Keratinocyte (primary cell): ENCODE data around the gene NXPH4.

Source experiments
- EZH2 ChIP-seq: IDR thresholded peaks from one replicate; pipeline ENCODE4 v1.6.1; 2012; ENCODE audit warnings: inconsistent platforms, mild to moderate bottlenecking, low read length, moderate library complexity
- TF ChIP-seq, protein P1 (sequence below), 3 experiments: IDR thresholded peaks in 1 of 3; conservative IDR thresholded peaks in 1 of 3; optimal IDR thresholded peaks in 1 of 3; 2 replicates in 2 of 3; 3 replicates in 1 of 3; pipeline versions ENCODE3 to v1.5.1; 2011; ENCODE audit warnings: low read length in 3 of 3, mild to moderate bottlenecking in 3 of 3, moderate library complexity in 2 of 3, control low read depth in 1 of 3, inconsistent platforms in 1 of 3; ENCODE audit not compliant: insufficient read depth in 2 of 3; ENCODE audit errors: extremely low read depth in 1 of 3

DNA sequence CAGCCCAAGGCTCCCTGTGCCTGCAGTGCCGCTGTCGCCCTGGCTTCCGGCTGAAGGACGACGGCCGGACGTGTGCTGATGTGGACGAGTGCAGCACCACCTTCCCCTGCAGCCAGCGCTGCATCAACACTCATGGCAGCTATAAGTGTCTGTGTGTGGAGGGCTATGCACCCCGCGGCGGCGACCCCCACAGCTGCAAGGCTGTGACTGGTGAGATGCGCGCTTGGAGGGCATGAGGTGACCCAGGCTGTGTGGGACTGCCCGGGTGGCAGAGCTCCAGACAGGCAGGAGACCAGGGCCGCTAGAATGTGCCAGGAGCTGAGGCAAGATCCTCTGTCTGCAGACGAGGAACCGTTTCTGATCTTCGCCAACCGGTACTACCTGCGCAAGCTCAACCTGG, 19.6 kb upstream of the NXPH4 start:
- TF ChIP-seq, protein P1, sequence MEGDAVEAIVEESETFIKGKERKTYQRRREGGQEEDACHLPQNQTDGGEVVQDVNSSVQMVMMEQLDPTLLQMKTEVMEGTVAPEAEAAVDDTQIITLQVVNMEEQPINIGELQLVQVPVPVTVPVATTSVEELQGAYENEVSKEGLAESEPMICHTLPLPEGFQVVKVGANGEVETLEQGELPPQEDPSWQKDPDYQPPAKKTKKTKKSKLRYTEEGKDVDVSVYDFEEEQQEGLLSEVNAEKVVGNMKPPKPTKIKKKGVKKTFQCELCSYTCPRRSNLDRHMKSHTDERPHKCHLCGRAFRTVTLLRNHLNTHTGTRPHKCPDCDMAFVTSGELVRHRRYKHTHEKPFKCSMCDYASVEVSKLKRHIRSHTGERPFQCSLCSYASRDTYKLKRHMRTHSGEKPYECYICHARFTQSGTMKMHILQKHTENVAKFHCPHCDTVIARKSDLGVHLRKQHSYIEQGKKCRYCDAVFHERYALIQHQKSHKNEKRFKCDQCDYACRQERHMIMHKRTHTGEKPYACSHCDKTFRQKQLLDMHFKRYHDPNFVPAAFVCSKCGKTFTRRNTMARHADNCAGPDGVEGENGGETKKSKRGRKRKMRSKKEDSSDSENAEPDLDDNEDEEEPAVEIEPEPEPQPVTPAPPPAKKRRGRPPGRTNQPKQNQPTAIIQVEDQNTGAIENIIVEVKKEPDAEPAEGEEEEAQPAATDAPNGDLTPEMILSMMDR (optimal IDR thresholded peaks at IDR 0.05 in 1 of 3, IDR thresholded peaks at IDR 0.05 in 1 of 3, conservative IDR thresholded peaks at IDR 0.05 in 1 of 3; ENCODE audit: extremely low read depth in 1 of 3, insufficient read depth in 2 of 3, low read length in 3 of 3), result no peak
- TF ChIP-seq EZH2, result no peak
